Liver (tissue), 9 donors: Measurements from ENCODE around the gene CACTIN. TPM values are rescaled to one million over a fixed set of nuclear protein-coding genes. Genes with fewer than 3 reads are reported as not detected.

Experiments
- DNase-seq: peaks from one replicate; pipeline ENCODE4 v3.0.0-alpha.2; 2017; ENCODE audit warnings: low spot score
- H3K27ac ChIP-seq, 2 donors: one replicate each; pipeline ENCODE4 v1.7.0; 2013; ENCODE audit warnings: inconsistent platforms in 2 of 2, low read length in 2 of 2, control low read depth in 1 of 2, low read depth in 1 of 2, mild to moderate bottlenecking in 1 of 2
- H3K27me3 ChIP-seq, 4 donors: one replicate each; pipeline versions ENCODE4 v1.6.1 to v1.7.0; 2013; ENCODE audit warnings: low read length in 3 of 4, inconsistent platforms in 1 of 4, mild to moderate bottlenecking in 1 of 4, moderate library complexity in 1 of 4; ENCODE audit not compliant: control insufficient read depth in 4 of 4, insufficient read depth in 4 of 4
- H3K36me3 ChIP-seq, 4 donors: one replicate each; pipeline versions ENCODE4 v1.6.1 to v1.7.0; 2013; ENCODE audit warnings: low read length in 3 of 4, mild to moderate bottlenecking in 3 of 4, low read depth in 1 of 4, moderate library complexity in 1 of 4; ENCODE audit not compliant: control insufficient read depth in 4 of 4, insufficient read depth in 3 of 4
- H3K4me1 ChIP-seq, 4 donors: one replicate each; pipeline versions ENCODE4 v1.6.1 to v1.7.0; 2013; ENCODE audit warnings: low read length in 3 of 4, mild to moderate bottlenecking in 3 of 4, moderate library complexity in 1 of 4; ENCODE audit not compliant: control insufficient read depth in 4 of 4, insufficient read depth in 4 of 4
- H3K4me3 ChIP-seq, 3 donors: one replicate each; pipeline versions ENCODE4 v1.6.1 to v1.7.0; 2013; ENCODE audit warnings: low read length in 3 of 3, control low read depth in 1 of 3, low read depth in 1 of 3, mild to moderate bottlenecking in 1 of 3
- H3K9ac ChIP-seq, 2 donors: one replicate each; pipeline ENCODE4 v1.7.0; 2013; ENCODE audit warnings: low read length in 2 of 2, mild to moderate bottlenecking in 2 of 2, moderate library complexity in 2 of 2, control low read depth in 1 of 2, low read depth in 1 of 2
- H3K9me3 ChIP-seq, 4 donors: one replicate each; pipeline versions ENCODE4 v1.6.1 to v1.7.0; 2013; ENCODE audit warnings: low read length in 3 of 4; ENCODE audit not compliant: control insufficient read depth in 4 of 4
- EGR1 ChIP-seq, 2 donors: IDR thresholded peaks; 2 replicates each; pipeline ENCODE4 v1.6.1; 2016 to 2018; ENCODE audit warnings: antibody characterized with exemption in 2 of 2, low read depth in 2 of 2
- FOXA1 ChIP-seq: IDR thresholded peaks from 2 replicates; pipeline ENCODE4 v1.6.1; 2016; ENCODE audit warnings: antibody characterized with exemption
- FOXA2 ChIP-seq: IDR thresholded peaks from 2 replicates; pipeline ENCODE4 v1.6.1; 2016; ENCODE audit warnings: antibody characterized with exemption
- GABPA ChIP-seq, 2 donors: IDR thresholded peaks in 1 of 2; conservative IDR thresholded peaks in 1 of 2; 2 replicates each; pipeline ENCODE4 v1.6.1; 2016; ENCODE audit warnings: antibody characterized with exemption in 2 of 2, mild to moderate bottlenecking in 1 of 2, moderate library complexity in 1 of 2
- HNF4A ChIP-seq, 2 donors: conservative IDR thresholded peaks; 2 replicates each; pipeline ENCODE4 v1.6.1; 2016; ENCODE audit warnings: antibody characterized with exemption in 2 of 2, mild to moderate bottlenecking in 2 of 2
- HNF4G ChIP-seq: IDR thresholded peaks from 2 replicates; pipeline ENCODE4 v1.6.1; 2016; ENCODE audit warnings: antibody characterized with exemption
- JUND ChIP-seq, 2 donors: IDR thresholded peaks; 2 replicates each; pipeline ENCODE4 v1.6.1; 2016; ENCODE audit warnings: antibody characterized with exemption in 2 of 2
- RAD21 ChIP-seq, 2 donors: IDR thresholded peaks; 2 replicates each; pipeline ENCODE4 v1.6.1; 2016; ENCODE audit warnings: antibody characterized with exemption in 2 of 2, mild to moderate bottlenecking in 2 of 2
- RXRA ChIP-seq, 2 donors: IDR thresholded peaks; 2 replicates each; pipeline ENCODE4 v1.6.1; 2017 to 2018; ENCODE audit warnings: antibody characterized with exemption in 2 of 2, mild to moderate bottlenecking in 1 of 2
- SP1 ChIP-seq: IDR thresholded peaks from 2 replicates; pipeline ENCODE4 v1.6.1; 2018; ENCODE audit warnings: antibody characterized with exemption, mild to moderate bottlenecking
- TAF1 ChIP-seq: conservative IDR thresholded peaks from 2 replicates; pipeline ENCODE4 v1.6.1; 2016; ENCODE audit warnings: antibody characterized with exemption, mild to moderate bottlenecking
- YY1 ChIP-seq: IDR thresholded peaks from 2 replicates; pipeline ENCODE4 v1.6.1; 2016; ENCODE audit warnings: antibody characterized with exemption, mild to moderate bottlenecking
- WGBS: extraction: QIAGEN DNeasy Blood & Tissue Kit; methylation state at CpG from one replicate; pipeline ENCODE4 v1.1.7; 2013; 5-methylcytosine and 5-hydroxymethylcytosine counted together
- polyA plus RNA-seq, 2 donors: library from polyadenylated mRNA; stranded (reverse) in 1 of 2; unstranded in 1 of 2; fragments of 200-250 nt in 1 of 2; fragments of >200 nt in 1 of 2; fragmentation: Nextera tagmentation in 1 of 2; extraction: Ambion mirVana in 1 of 2; gene quantifications; one replicate each; pipeline versions ENCODE4 v1.2.1 to v1.2.3, GENCODE V29; 2013 to 2015
- total RNA-seq, 2 donors: library from RNA; depleted of rRNA; stranded (reverse); fragments of >200 nt; gene quantifications; one replicate each; pipeline ENCODE4 v1.2.3, GENCODE V29; 2014
- TF ChIP-seq, protein P1 (sequence below): IDR thresholded peaks from 2 replicates; pipeline ENCODE4 v1.6.1; 2016; ENCODE audit warnings: antibody characterized with exemption
- TF ChIP-seq, protein P2 (sequence below): IDR thresholded peaks from 2 replicates; pipeline ENCODE4 v1.6.1; 2016; ENCODE audit warnings: antibody characterized with exemption
- TF ChIP-seq, protein P3 (sequence below): IDR thresholded peaks from 2 replicates; pipeline ENCODE4 v1.6.1; 2016; ENCODE audit warnings: antibody characterized with exemption
- TF ChIP-seq, protein P4 (sequence below): fragments of 150-350 bp; IDR thresholded peaks from 2 replicates; pipeline ENCODE4 v1.5.1; 2017; ENCODE audit warnings: improper control_type of control experiment, low read depth, low read length; ENCODE audit not compliant: missing input control
- TF ChIP-seq, protein P5 (sequence below): IDR thresholded peaks from 2 replicates; pipeline ENCODE4 v1.6.1; 2016; ENCODE audit warnings: antibody characterized with exemption, mild to moderate bottlenecking
- donor health status: healthy.
- donor health status: healthy.
- donor health status: healthy.
- donor health status: healthy.
- donor health status: healthy.

CACTIN gene
- total and polyA plus RNA-seq, 4 donors = 1.9 to 13.2 (median 10.0) TPM

DNA sequence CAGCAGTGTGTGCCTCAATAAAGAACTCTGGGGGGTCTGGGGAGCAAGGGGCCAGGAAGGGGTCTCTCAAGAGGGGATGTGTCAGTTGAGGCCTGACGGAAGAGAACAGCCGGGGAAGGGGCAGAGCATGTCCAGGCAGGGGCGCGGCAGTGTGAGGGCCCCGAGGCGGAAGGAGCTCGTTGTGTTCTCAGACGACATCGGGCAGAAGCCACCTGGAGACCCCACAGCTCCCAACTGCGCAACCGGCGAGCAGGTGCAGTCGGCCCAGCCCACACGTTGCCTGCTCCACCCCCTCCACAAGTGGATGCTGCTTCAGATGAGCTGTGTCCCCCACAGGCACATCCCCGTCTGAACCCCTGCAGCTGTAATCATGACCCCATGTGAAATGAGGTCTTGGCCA is 4.9 kb downstream of the CACTIN start:
- no peak overlapping the region for H3K4me3 ChIP-seq
- peaks cover 0 to 30% (median 5%) of the 10 kb centered on the region in 4 donors for H3K36me3 ChIP-seq
- TF ChIP-seq, protein P1, sequence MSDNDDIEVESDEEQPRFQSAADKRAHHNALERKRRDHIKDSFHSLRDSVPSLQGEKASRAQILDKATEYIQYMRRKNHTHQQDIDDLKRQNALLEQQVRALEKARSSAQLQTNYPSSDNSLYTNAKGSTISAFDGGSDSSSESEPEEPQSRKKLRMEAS = no peak
- TF ChIP-seq HNF4A (conservative IDR thresholded peaks at IDR 0.05) (no peak), FOXA1 (no peak), HNF4G (no peak), GABPA (IDR thresholded peaks at IDR 0.05 in 1 of 2, conservative IDR thresholded peaks at IDR 0.05 in 1 of 2) (no peak), FOXA2 (no peak), RAD21 (IDR thresholded peaks at IDR 0.05) (no peak), RXRA (IDR thresholded peaks at IDR 0.05) (no peak), JUND (IDR thresholded peaks at IDR 0.05) (no peak), TAF1 (no peak), SP1 (no peak), EGR1 (IDR thresholded peaks at IDR 0.05; ENCODE audit: low read depth in 2 of 2) (no peak)
- TF ChIP-seq, protein P2, sequence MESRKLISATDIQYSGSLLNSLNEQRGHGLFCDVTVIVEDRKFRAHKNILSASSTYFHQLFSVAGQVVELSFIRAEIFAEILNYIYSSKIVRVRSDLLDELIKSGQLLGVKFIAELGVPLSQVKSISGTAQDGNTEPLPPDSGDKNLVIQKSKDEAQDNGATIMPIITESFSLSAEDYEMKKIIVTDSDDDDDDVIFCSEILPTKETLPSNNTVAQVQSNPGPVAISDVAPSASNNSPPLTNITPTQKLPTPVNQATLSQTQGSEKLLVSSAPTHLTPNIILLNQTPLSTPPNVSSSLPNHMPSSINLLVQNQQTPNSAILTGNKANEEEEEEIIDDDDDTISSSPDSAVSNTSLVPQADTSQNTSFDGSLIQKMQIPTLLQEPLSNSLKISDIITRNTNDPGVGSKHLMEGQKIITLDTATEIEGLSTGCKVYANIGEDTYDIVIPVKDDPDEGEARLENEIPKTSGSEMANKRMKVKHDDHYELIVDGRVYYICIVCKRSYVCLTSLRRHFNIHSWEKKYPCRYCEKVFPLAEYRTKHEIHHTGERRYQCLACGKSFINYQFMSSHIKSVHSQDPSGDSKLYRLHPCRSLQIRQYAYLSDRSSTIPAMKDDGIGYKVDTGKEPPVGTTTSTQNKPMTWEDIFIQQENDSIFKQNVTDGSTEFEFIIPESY = no peak
- WGBS = 98% methylated on average over 15 of the region's 15 CpGs
- H3K27me3 ChIP-seq = no peaks in the 10 kb centered on the region
- H3K27ac ChIP-seq = no peak overlapping the region
- no peak for DNase-seq
- H3K4me1 ChIP-seq = peaks cover 4 to 24% (median 19%) of the 10 kb centered on the region in 4 donors
- H3K9me3 ChIP-seq = no peaks in the 10 kb centered on the region
- no peak overlapping the region for H3K9ac ChIP-seq

DNA sequence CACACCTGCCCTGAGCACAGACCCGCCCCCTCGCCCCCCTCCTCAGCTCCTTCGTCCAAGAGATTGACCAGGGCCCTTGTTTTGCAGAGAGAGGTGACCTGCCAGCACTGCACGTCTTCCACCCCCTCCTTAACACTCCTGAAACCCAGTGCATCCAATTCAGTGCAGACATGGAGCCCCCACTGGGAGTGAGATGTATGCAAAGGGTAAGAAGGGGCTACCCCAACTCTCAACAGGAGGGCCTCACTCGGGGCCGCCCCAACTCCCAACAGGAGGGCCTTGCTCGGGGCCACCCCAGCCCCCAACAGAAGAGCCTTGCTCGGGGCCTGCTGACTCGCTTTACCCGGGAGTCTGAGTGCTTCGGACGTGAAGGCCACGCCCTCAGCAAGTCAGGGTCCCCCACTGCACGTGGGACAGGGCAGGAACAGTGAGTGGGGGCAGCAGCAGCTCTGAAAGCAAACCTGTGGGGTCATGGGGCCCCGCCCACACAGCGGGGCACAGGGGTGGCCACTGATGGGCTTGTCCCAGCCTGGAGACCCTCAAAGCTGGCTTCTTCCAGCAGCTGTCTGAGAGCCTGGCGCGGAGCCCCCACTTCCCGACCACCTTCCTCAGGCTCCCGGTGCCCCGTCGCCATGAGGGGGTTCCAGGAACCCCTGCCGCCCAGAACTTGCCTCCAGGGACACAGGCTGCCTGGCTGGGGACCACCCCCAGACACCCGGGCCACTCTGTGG is 5.6 kb downstream of the CACTIN start:
- Histone ChIP-seq H3K36me3 (peaks cover 0 to 30% (median 6%) of the 10 kb centered on the region in 4 donors), H3K4me1 (peaks cover 4 to 21% (median 16%) of the 10 kb centered on the region in 4 donors), H3K27ac (no peak overlapping the region), H3K9me3 (no peaks in the 10 kb centered on the region), H3K9ac (no peak overlapping the region), H3K27me3 (no peaks in the 10 kb centered on the region), H3K4me3 (no peak overlapping the region)
- 92% methylated on average over 24 of the region's 24 CpGs for WGBS
- DNase-seq = no peak
- TF ChIP-seq HNF4A (conservative IDR thresholded peaks at IDR 0.05) (no peak), HNF4G (no peak), YY1 (no peak), TAF1 (no peak)
- TF ChIP-seq, protein P3, sequence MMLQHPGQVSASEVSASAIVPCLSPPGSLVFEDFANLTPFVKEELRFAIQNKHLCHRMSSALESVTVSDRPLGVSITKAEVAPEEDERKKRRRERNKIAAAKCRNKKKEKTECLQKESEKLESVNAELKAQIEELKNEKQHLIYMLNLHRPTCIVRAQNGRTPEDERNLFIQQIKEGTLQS = no peak

DNA sequence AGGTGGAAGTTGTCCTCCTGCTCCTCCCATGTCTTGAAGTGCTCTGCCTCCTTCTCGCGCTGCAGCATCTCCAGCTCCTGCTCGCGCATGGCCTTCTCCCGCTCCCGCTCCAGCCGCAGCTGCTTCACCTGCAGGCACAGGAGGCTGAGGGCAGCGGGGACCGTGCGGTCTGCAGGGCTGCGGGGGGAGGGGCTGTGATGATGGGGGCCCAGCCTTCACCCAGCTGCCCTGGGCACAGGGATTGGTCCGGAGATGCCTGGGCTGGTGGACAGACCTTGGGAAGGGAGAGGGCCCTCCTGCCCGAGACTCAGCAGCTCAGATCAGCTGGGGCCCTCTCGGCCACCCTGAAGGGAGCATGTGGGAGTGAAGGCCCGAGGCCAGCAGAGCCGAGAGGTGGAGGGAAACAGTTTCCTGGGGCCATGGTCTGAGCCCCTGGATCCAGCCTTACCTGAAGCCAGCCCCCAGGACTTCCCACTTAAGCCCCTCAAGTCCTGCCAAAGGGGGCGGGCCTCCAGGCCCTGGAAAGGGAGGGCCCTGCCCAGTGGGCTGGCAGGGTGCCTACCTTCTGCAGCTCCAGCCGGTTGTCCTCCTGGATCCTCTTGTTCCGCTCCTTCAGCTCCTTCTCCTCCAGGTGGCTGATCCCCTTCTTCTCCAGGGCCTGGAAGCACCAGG is 6.3 kb downstream of the CACTIN start:
- DNase-seq = no peak
- Histone ChIP-seq H3K9me3 (no peaks in the 10 kb centered on the region), H3K27me3 (no peaks in the 10 kb centered on the region), H3K9ac (no peak overlapping the region), H3K36me3 (peaks cover 0 to 30% (median 6%) of the 10 kb centered on the region in 4 donors), H3K4me3 (no peak overlapping the region), H3K27ac (no peak overlapping the region), H3K4me1 (peaks cover 0 to 14% (median 9%) of the 10 kb centered on the region in 4 donors)
- WGBS = 90% methylated on average over 19 of the region's 19 CpGs
- TF ChIP-seq, protein P4, sequence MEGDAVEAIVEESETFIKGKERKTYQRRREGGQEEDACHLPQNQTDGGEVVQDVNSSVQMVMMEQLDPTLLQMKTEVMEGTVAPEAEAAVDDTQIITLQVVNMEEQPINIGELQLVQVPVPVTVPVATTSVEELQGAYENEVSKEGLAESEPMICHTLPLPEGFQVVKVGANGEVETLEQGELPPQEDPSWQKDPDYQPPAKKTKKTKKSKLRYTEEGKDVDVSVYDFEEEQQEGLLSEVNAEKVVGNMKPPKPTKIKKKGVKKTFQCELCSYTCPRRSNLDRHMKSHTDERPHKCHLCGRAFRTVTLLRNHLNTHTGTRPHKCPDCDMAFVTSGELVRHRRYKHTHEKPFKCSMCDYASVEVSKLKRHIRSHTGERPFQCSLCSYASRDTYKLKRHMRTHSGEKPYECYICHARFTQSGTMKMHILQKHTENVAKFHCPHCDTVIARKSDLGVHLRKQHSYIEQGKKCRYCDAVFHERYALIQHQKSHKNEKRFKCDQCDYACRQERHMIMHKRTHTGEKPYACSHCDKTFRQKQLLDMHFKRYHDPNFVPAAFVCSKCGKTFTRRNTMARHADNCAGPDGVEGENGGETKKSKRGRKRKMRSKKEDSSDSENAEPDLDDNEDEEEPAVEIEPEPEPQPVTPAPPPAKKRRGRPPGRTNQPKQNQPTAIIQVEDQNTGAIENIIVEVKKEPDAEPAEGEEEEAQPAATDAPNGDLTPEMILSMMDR = no peak
- TF ChIP-seq RXRA (IDR thresholded peaks at IDR 0.05) = no peak
- TF ChIP-seq TAF1 = no peak
- TF ChIP-seq HNF4G = no peak
- TF ChIP-seq, protein P3 = no peak
- no peak for TF ChIP-seq RAD21 (IDR thresholded peaks at IDR 0.05)
- TF ChIP-seq, protein P1 = no peak
- TF ChIP-seq, protein P5, sequence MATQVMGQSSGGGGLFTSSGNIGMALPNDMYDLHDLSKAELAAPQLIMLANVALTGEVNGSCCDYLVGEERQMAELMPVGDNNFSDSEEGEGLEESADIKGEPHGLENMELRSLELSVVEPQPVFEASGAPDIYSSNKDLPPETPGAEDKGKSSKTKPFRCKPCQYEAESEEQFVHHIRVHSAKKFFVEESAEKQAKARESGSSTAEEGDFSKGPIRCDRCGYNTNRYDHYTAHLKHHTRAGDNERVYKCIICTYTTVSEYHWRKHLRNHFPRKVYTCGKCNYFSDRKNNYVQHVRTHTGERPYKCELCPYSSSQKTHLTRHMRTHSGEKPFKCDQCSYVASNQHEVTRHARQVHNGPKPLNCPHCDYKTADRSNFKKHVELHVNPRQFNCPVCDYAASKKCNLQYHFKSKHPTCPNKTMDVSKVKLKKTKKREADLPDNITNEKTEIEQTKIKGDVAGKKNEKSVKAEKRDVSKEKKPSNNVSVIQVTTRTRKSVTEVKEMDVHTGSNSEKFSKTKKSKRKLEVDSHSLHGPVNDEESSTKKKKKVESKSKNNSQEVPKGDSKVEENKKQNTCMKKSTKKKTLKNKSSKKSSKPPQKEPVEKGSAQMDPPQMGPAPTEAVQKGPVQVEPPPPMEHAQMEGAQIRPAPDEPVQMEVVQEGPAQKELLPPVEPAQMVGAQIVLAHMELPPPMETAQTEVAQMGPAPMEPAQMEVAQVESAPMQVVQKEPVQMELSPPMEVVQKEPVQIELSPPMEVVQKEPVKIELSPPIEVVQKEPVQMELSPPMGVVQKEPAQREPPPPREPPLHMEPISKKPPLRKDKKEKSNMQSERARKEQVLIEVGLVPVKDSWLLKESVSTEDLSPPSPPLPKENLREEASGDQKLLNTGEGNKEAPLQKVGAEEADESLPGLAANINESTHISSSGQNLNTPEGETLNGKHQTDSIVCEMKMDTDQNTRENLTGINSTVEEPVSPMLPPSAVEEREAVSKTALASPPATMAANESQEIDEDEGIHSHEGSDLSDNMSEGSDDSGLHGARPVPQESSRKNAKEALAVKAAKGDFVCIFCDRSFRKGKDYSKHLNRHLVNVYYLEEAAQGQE = no peak
- TF ChIP-seq HNF4A (conservative IDR thresholded peaks at IDR 0.05) = no peak
- no peak for TF ChIP-seq FOXA2
